Measurements from ENCODE around the gene MARCHF5. TPM values are rescaled to one million over a fixed set of nuclear protein-coding genes. Genes with fewer than 3 reads are reported as not detected.

Gene MARCHF5
- total RNA-seq, 3 donors from 2014 or later, result 29.1 to 31.6 (median 29.5) TPM

DNA sequence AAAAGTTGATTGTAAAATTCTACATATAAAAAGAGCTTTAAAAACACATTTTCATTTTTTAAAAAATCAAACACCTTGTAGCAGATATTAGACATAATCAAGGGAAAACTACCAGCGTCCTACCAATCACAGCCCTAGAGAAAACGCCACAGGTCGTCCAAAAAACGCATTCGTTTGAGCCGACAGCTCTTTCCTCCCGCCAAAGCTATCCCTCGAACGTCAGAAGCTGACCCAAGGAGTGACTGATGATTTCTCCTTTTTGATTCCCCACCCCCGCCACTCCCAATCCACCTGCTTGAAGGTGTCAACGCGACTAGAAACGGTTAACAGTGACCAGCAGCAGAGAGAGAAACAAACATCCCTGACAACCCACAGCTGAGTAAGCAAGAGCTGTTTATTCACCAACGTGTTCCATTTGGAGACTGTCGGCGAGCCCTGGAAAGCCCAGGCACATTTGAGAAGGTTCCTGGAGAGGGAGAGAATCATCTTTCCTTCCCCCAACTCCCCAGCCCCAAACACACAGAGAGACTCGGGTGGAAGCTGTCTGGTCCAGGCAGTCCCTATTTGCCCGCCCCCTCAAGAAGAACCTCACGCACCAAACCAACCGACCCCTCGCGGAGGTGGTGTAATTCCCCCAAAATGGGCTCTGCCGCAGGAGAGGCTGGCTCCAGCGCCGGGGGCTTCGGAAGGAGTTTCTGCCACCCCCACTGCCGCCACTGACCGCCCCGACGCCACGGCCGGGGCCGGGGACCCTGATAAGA, 711 bp upstream of the MARCHF5 start:
- Mint-ChIP-seq H3K4me1 (ENCODE audit: low read depth) (peaks cover 26% of the 10 kb centered on the region), H3K4me3 (peak overlapping the region; percentile 95), H3K9me3 (no peaks in the 10 kb centered on the region), H3K36me3 (ENCODE audit: insufficient read depth) (peaks cover 5% of the 10 kb centered on the region), H3K27me3 (ENCODE audit: low read depth) (no peaks in the 10 kb centered on the region)
- ATAC-seq, result peak; percentile 35
- DNase-seq, result peak; percentile 5

GRCh38 chr10:92291616-92291865, 574 bp downstream of the MARCHF5 start:
- peak in 1 of 2 donors; percentile 11 for ATAC-seq
- H3K4me1 Mint-ChIP-seq (ENCODE audit: low read depth), result peaks cover 30% of the 10 kb centered on the region
- H3K36me3 Mint-ChIP-seq (ENCODE audit: insufficient read depth), result peaks cover 5% of the 10 kb centered on the region
- peak; percentile 5 for DNase-seq
- no peaks in the 10 kb centered on the region for H3K27me3 Mint-ChIP-seq (ENCODE audit: low read depth)
- H3K9me3 Mint-ChIP-seq, result no peaks in the 10 kb centered on the region
- peak overlapping the region; percentile 95 for H3K4me3 Mint-ChIP-seq

- H3K36me3 Mint-ChIP-seq (ENCODE audit: insufficient read depth), result peaks cover 5% of the 10 kb centered on the region
- H3K4me3 Mint-ChIP-seq, result peak overlapping the region; percentile 95
- ATAC-seq (no peak), DNase-seq (peak; percentile 12)
- H3K9me3 Mint-ChIP-seq, result no peaks in the 10 kb centered on the region
- no peaks in the 10 kb centered on the region for H3K27me3 Mint-ChIP-seq (ENCODE audit: low read depth)
- peaks cover 33% of the 10 kb centered on the region for H3K4me1 Mint-ChIP-seq (ENCODE audit: low read depth)
These were observed 1.2 kb downstream of the MARCHF5 start for GRCh38 chr10:92291921-92292845.

DNA sequence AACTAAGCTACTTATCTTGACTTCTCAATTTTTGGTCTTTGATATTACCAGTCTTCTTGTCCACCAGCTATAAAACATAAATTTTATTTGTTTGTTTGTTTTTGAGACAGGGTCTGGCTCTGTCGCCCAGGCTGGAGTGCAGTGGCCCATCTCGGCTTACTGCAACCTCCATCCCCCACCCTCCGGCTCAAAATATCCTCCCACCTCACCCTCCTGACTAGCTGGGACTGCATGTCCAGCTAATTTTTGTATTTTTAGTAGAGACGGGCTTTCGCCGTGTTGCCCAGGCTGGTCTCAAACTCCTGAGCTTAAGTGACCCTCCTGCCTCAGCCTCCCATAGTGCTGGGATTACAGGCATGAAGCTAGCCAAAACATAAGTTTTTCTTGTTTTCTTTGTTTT, 7.5 kb downstream of the MARCHF5 start:
- Mint-ChIP-seq H3K27me3 (ENCODE audit: low read depth) (no peaks in the 10 kb centered on the region), H3K9me3 (no peaks in the 10 kb centered on the region), H3K4me1 (ENCODE audit: low read depth) (peaks cover 49% of the 10 kb centered on the region), H3K36me3 (ENCODE audit: insufficient read depth) (peaks cover 15% of the 10 kb centered on the region), H3K4me3 (no peak overlapping the region)
- ATAC-seq, result no peak
- DNase-seq, result no peak

DNA sequence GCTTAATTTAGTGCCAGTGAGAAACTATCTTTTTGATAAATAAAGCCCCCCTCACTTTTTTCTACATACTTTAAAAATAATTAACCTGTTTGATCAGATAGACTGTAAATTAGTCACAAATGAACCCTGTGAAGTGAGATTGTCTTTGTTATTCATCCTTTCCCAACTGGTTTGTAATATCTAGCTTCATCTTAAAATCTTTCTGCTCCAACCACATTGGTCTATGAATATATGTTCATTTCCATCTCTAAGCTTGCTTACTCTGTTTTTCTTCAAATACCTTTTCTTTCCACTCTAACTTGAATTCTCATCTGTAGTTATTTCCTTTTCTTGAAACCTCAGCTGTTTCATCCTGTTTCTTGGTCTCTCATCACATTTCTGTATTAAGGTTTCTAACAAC, 12.1 kb downstream of the MARCHF5 start:
- peaks cover 51% of the 10 kb centered on the region for H3K4me1 Mint-ChIP-seq (ENCODE audit: low read depth)
- no peak for DNase-seq
- peak; percentile 32 to 48 for ATAC-seq
- no peaks in the 10 kb centered on the region for H3K27me3 Mint-ChIP-seq (ENCODE audit: low read depth)
- peak overlapping the region; percentile 14 for H3K4me3 Mint-ChIP-seq
- peaks cover 10% of the 10 kb centered on the region for H3K36me3 Mint-ChIP-seq (ENCODE audit: insufficient read depth)
- no peaks in the 10 kb centered on the region for H3K9me3 Mint-ChIP-seq

DNA sequence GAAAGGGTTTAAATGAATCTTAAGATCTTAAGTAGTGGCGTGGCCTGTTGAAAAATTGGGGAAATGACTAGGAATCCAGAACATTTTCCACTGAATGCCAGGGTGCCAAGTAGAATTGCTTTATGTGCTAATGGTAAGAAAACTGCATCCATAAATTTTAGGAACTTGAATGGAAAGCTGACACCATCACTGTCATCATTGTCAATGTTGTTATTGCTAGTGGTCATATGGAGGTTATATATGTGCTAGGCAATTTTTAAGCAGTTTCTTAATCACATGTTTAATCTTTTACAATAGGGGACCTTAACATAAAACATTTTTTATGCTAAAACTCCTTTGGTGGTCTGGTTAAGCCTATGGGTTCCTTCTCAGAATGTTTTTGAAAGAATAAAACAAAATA, 13.1 kb downstream of the MARCHF5 start:
- no peak for DNase-seq
- H3K4me3 Mint-ChIP-seq, result no peak overlapping the region
- H3K9me3 Mint-ChIP-seq, result no peaks in the 10 kb centered on the region
- H3K36me3 Mint-ChIP-seq (ENCODE audit: insufficient read depth), result peaks cover 5% of the 10 kb centered on the region
- H3K27me3 Mint-ChIP-seq (ENCODE audit: low read depth), result no peaks in the 10 kb centered on the region
- no peak for ATAC-seq
- H3K4me1 Mint-ChIP-seq (ENCODE audit: low read depth), result peaks cover 50% of the 10 kb centered on the region

DNA sequence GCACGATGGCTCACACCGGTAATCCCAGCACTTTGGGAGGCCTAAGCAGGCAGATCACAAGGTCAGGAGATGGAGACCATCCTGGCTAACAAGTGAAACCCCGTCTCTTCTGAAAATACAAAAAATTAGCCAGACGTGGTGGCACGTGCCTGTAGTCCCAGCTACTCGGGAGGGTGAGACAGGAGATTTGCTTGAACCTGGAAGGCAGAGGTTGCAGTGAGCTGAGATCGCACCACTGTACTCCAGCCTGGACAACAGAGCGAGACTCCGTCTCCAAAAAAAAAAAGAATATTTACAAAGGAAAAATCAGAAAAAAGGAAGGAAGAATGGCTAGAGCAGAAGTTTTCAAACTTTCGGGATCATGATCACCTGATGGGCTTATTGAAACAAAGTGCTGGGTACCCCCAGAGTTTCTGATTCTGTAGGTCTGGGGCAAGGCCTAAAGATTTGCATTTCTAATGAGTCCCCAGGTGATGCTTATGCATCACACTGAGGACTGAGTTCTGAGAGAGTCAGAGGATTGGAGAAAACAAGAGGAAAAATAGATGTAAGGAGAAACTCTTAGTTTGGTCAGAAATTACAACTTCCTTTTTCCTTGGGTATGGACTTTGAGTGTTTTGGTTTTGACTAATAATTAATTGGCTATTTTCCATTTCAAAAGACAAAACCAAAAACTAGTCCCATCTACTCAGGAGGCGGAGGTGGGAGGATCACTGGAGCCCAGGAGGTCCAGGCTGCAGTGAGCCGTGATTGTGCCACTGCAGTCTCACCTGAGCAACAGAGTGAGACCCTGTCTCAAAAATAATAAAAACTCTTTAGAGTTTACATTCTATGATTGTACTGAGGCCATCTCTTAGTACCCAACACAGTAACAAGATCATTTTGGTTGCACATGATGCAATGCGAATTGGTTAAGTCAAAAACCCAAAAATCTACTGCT, 14.4 kb downstream of the MARCHF5 start:
- Mint-ChIP-seq H3K9me3 (no peaks in the 10 kb centered on the region), H3K4me1 (ENCODE audit: low read depth) (peaks cover 44% of the 10 kb centered on the region), H3K27me3 (ENCODE audit: low read depth) (no peaks in the 10 kb centered on the region), H3K36me3 (ENCODE audit: insufficient read depth) (peaks cover 2% of the 10 kb centered on the region), H3K4me3 (no peak overlapping the region)
- ATAC-seq (no peak), DNase-seq (no peak)

- H3K36me3 Mint-ChIP-seq (ENCODE audit: insufficient read depth), result peaks cover 19% of the 10 kb centered on the region
- H3K9me3 Mint-ChIP-seq, result no peaks in the 10 kb centered on the region
- no peaks in the 10 kb centered on the region for H3K27me3 Mint-ChIP-seq (ENCODE audit: low read depth)
- H3K4me1 Mint-ChIP-seq (ENCODE audit: low read depth), result peaks cover 28% of the 10 kb centered on the region
- no peak overlapping the region for H3K4me3 Mint-ChIP-seq
- ATAC-seq (no peak), DNase-seq (no peak)
These were observed 18.3 kb downstream of the MARCHF5 start for GRCh38 chr10:92309272-92309671.

DNA sequence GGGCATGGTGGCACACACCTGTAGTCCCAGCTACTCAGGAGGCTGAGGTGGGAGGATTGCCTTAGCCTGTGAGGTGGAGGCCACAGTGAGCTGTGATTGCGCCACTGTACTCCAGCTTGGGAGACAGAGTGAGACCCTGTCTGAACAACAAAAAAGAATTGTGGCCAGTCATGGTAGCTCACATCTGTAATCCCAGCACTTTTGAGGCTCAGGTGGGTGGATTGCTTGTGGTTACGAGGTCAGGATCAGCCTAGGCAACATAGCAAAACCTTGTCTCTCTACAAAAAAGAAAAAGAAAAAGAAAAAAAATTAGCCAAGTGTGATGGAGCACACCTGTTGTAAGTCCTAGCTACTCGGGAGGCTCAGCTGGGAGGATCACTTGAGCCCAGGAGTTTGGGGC, 22.8 kb downstream of the MARCHF5 start:
- H3K9me3 Mint-ChIP-seq, result no peaks in the 10 kb centered on the region
- H3K4me3 Mint-ChIP-seq, result no peak overlapping the region
- H3K27me3 Mint-ChIP-seq (ENCODE audit: low read depth), result no peaks in the 10 kb centered on the region
- no peak for ATAC-seq
- H3K4me1 Mint-ChIP-seq (ENCODE audit: low read depth), result peaks cover 10% of the 10 kb centered on the region
- peaks cover 30% of the 10 kb centered on the region for H3K36me3 Mint-ChIP-seq (ENCODE audit: insufficient read depth)
- DNase-seq, result no peak

- no peak overlapping the region for H3K4me3 Mint-ChIP-seq
- peaks cover 6% of the 10 kb centered on the region for H3K4me1 Mint-ChIP-seq (ENCODE audit: low read depth)
- H3K9me3 Mint-ChIP-seq, result peaks cover 4% of the 10 kb centered on the region
- no peaks in the 10 kb centered on the region for H3K27me3 Mint-ChIP-seq (ENCODE audit: low read depth)
- ATAC-seq (no peak), DNase-seq (no peak)
- peaks cover 28% of the 10 kb centered on the region for H3K36me3 Mint-ChIP-seq (ENCODE audit: insufficient read depth)
These were observed 25.6 kb downstream of the MARCHF5 start for GRCh38 chr10:92316610-92317009.

DNA sequence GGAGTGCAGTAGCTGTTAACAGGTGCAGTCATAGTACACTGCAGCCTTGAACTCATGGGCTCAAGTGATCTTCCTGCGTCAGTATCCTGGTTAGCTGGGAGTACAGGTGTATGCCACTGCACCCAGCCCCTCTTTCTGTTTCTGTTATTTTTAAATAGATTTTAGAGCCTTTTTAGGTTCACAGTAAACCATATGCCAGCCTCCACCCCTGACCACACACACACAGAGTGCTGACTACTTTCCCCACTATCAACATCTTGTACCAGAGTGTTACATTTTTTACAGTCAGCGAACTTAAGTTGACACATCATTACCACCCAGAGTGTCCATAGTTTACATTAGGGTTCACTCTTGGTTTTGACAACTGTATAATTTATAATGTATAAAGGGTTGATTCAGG, 32.1 kb downstream of the MARCHF5 start:
- ATAC-seq, result no peak
- Mint-ChIP-seq H3K27me3 (ENCODE audit: low read depth) (no peaks in the 10 kb centered on the region), H3K4me1 (ENCODE audit: low read depth) (peaks cover 25% of the 10 kb centered on the region), H3K9me3 (peaks cover 4% of the 10 kb centered on the region), H3K4me3 (no peak overlapping the region), H3K36me3 (ENCODE audit: insufficient read depth) (peaks cover 22% of the 10 kb centered on the region)
- DNase-seq, result no peak

- ATAC-seq, result no peak
- Mint-ChIP-seq H3K9me3 (no peaks in the 10 kb centered on the region), H3K36me3 (ENCODE audit: insufficient read depth) (peaks cover 10% of the 10 kb centered on the region), H3K4me3 (no peak overlapping the region), H3K27me3 (ENCODE audit: low read depth) (no peaks in the 10 kb centered on the region), H3K4me1 (ENCODE audit: low read depth) (peaks cover 27% of the 10 kb centered on the region)
- no peak for DNase-seq
These were observed 36.8 kb downstream of the MARCHF5 start for GRCh38 chr10:92327445-92328433.

GRCh38 chr10:92328993-92329392, 38.0 kb downstream of the MARCHF5 start:
- no peak for ATAC-seq
- H3K4me1 Mint-ChIP-seq (ENCODE audit: low read depth), result peaks cover 20% of the 10 kb centered on the region
- peaks cover 3% of the 10 kb centered on the region for H3K36me3 Mint-ChIP-seq (ENCODE audit: insufficient read depth)
- H3K4me3 Mint-ChIP-seq, result no peak overlapping the region
- no peak for DNase-seq
- H3K9me3 Mint-ChIP-seq, result no peaks in the 10 kb centered on the region
- H3K27me3 Mint-ChIP-seq (ENCODE audit: low read depth), result no peaks in the 10 kb centered on the region
